Stimulated activated CD4-positive, alpha-beta T cell treated with anti-CD3 and anti-CD28 coated beads, Interleukin-15, amount 100 ng/mL, for 48 hours (primary cell): ENCODE data around the gene FRAT1.

ENCODE experiments used
- DNase-seq, 2 donors: peaks; one replicate each; pipeline ENCODE4 v3.0.0-alpha.2; 2020; ENCODE audit warnings: low read depth in 2 of 2

FRAT1 gene

GRCh38 chr10:97307866-97308780 is 10.9 kb upstream of the FRAT1 start:
- no peak for DNase-seq

GRCh38 chr10:97311111-97311626 is 7.9 kb upstream of the FRAT1 start:
- DNase-seq = no peak

- DNase-seq = no peak
Observed at GRCh38 chr10:97312897-97313296, 6.2 kb upstream of the FRAT1 start.

GRCh38 chr10:97314671-97315070 is 4.4 kb upstream of the FRAT1 start:
- DNase-seq = no peak

- DNase-seq = no peak
Observed at GRCh38 chr10:97319671-97320479, 804 bp downstream of the FRAT1 start.

- DNase-seq = no peak
Observed at GRCh38 chr10:97320480-97321031, 1.5 kb downstream of the FRAT1 start.

- no peak for DNase-seq
Observed at GRCh38 chr10:97321032-97321803, 2.1 kb downstream of the FRAT1 start.

- DNase-seq = no peak
Observed at GRCh38 chr10:97321804-97322190, 2.7 kb downstream of the FRAT1 start.

GRCh38 chr10:97323501-97323900 is 4.4 kb downstream of the FRAT1 start:
- DNase-seq = no peak

- DNase-seq = no peak
Observed at GRCh38 chr10:97325754-97326153, 6.7 kb downstream of the FRAT1 start.

- no peak for DNase-seq
Observed at GRCh38 chr10:97327348-97328294, 8.6 kb downstream of the FRAT1 start.

GRCh38 chr10:97328646-97329453 is 9.8 kb downstream of the FRAT1 start:
- DNase-seq = no peak

- DNase-seq = no peak
Observed at GRCh38 chr10:97329766-97330165, 10.7 kb downstream of the FRAT1 start.

- DNase-seq = no peak
Observed at GRCh38 chr10:97331153-97331703, 12.2 kb downstream of the FRAT1 start.

GRCh38 chr10:97332591-97333350 is 13.7 kb downstream of the FRAT1 start:
- DNase-seq = no peak

GRCh38 chr10:97333351-97333600 is 14.2 kb downstream of the FRAT1 start:
- no peak for DNase-seq

GRCh38 chr10:97333601-97334369 is 14.7 kb downstream of the FRAT1 start:
- no peak for DNase-seq
